ENCODE results near the gene IL17A.
"Not testable (repeated sequence)": the region's sequence is repeated elsewhere in the genome, so short reads cannot be mapped to it uniquely, and the experiment has no call there.

Gene IL17A

GRCh38 chr6:52164319-52165094, 21.7 kb upstream of the IL17A start:
- no peak for DNase-seq

- no peak for DNase-seq
Measured at GRCh38 chr6:52167267-52167666, 18.9 kb upstream of the IL17A start.

- DNase-seq: not testable (repeated sequence)
Measured at GRCh38 chr6:52168351-52168750, 17.8 kb upstream of the IL17A start.

- DNase-seq: no peak
Measured at GRCh38 chr6:52174118-52174517, 12.1 kb upstream of the IL17A start.

- no peak for DNase-seq
Measured at GRCh38 chr6:52176550-52176949, 9.6 kb upstream of the IL17A start.

- no peak for DNase-seq
Measured at GRCh38 chr6:52177961-52178360, 8.2 kb upstream of the IL17A start.

- no peak for DNase-seq
Measured at GRCh38 chr6:52180787-52181558, 5.2 kb upstream of the IL17A start.

- no peak for DNase-seq
Measured at GRCh38 chr6:52183131-52183713, 3.0 kb upstream of the IL17A start.

GRCh38 chr6:52186480-52186879, 305 bp downstream of the IL17A start:
- DNase-seq: no peak

GRCh38 chr6:52187098-52187497, 923 bp downstream of the IL17A start:
- no peak for DNase-seq

- DNase-seq: no peak
Measured at GRCh38 chr6:52189974-52190373, 3.8 kb downstream of the IL17A start.

GRCh38 chr6:52190409-52190808, 4.2 kb downstream of the IL17A start:
- no peak for DNase-seq

- no peak for DNase-seq
Measured at GRCh38 chr6:52191824-52192223, 5.6 kb downstream of the IL17A start.

- no peak for DNase-seq
Measured at GRCh38 chr6:52195886-52196285, 9.7 kb downstream of the IL17A start.

- not testable (repeated sequence) for DNase-seq
Measured at GRCh38 chr6:52200088-52200487, 13.9 kb downstream of the IL17A start.

- DNase-seq: no peak
Measured at GRCh38 chr6:52201046-52201445, 14.9 kb downstream of the IL17A start.

- no peak for DNase-seq
Measured at GRCh38 chr6:52201493-52201892, 15.3 kb downstream of the IL17A start.

- DNase-seq: no peak
Measured at GRCh38 chr6:52207066-52207465, 20.9 kb downstream of the IL17A start.

- no peak for DNase-seq
Measured at GRCh38 chr6:52208612-52209011, 22.4 kb downstream of the IL17A start.

- no peak for DNase-seq
Measured at GRCh38 chr6:52209770-52210169, 23.6 kb downstream of the IL17A start.

GRCh38 chr6:52210227-52210626, 24.1 kb downstream of the IL17A start:
- no peak for DNase-seq

GRCh38 chr6:52213127-52213526, 27.0 kb downstream of the IL17A start:
- no peak for DNase-seq

GRCh38 chr6:52215787-52216186, 29.6 kb downstream of the IL17A start:
- DNase-seq: no peak

Measured in NCI-H1417 treated with DMSO at 0.1 percent for 48 hours (cell line).